Neutrophil (primary cell): Measurements from ENCODE around the gene NPAS2.

Source experiments
- H3K27ac ChIP-seq: fragments of 200-600 bp; sonication (generic); 2 replicates; pipeline ENCODE4 v1.5.1; 2016; ENCODE audit warnings: mild to moderate bottlenecking, moderate library complexity
- H3K27me3 ChIP-seq: fragments of 200-600 bp; sonication (generic); 2 replicates; pipeline ENCODE4 v1.6.0; 2016; ENCODE audit warnings: mild to moderate bottlenecking
- H3K36me3 ChIP-seq: fragments of 200-600 bp; sonication (generic); 2 replicates; pipeline ENCODE4 v1.5.1; 2017
- H3K4me1 ChIP-seq, 2 experiments: fragments of 200-600 bp in 1 of 2; sonication (generic) in 1 of 2; 1 replicate in 1 of 2; 2 replicates in 1 of 2; pipeline versions ENCODE4 v1.5.1 to v1.6.1; 2013 to 2016; ENCODE audit warnings: low read depth in 1 of 2, low read length in 1 of 2, mild to moderate bottlenecking in 1 of 2, moderate library complexity in 1 of 2; ENCODE audit not compliant: control insufficient read depth in 1 of 2, insufficient read depth in 1 of 2
- H3K4me3 ChIP-seq, 2 experiments: fragments of 200-600 bp in 1 of 2; sonication (generic) in 1 of 2; 1 replicate in 1 of 2; 2 replicates in 1 of 2; pipeline ENCODE4 v1.5.1; 2013 to 2016; ENCODE audit warnings: low read depth in 1 of 2, low read length in 1 of 2, mild to moderate bottlenecking in 1 of 2, moderate library complexity in 1 of 2
- H3K9me3 ChIP-seq: fragments of 200-600 bp; sonication (generic); 2 replicates; pipeline ENCODE4 v1.5.1; 2016
- CTCF ChIP-seq: fragments of 200-600 bp; sonication (generic); IDR thresholded peaks from 2 replicates; pipeline ENCODE4 v1.5.1; 2016; ENCODE audit warnings: antibody characterized with exemption

NPAS2 gene

GRCh38 chr2:101027852-101028251, 207.9 kb downstream of the NPAS2 start:
- no peaks in the 10 kb centered on the region for H3K9me3 ChIP-seq
- peaks cover 5 to 6% of the 10 kb centered on the region in 2 experiments for H3K4me1 ChIP-seq
- H3K36me3 ChIP-seq = peaks cover 78% of the 10 kb centered on the region
- no peak for TF ChIP-seq CTCF
- H3K4me3 ChIP-seq = no peak overlapping the region
- H3K27me3 ChIP-seq = no peaks in the 10 kb centered on the region
- no peak overlapping the region for H3K27ac ChIP-seq

GRCh38 chr2:101030866-101031554, 211.1 kb downstream of the NPAS2 start:
- H3K4me1 ChIP-seq = peaks cover 5 to 6% of the 10 kb centered on the region in 2 experiments
- H3K4me3 ChIP-seq = no peak overlapping the region
- H3K36me3 ChIP-seq = peaks cover 85% of the 10 kb centered on the region
- H3K9me3 ChIP-seq = no peaks in the 10 kb centered on the region
- no peak overlapping the region for H3K27ac ChIP-seq
- TF ChIP-seq CTCF = no peak
- no peaks in the 10 kb centered on the region for H3K27me3 ChIP-seq

GRCh38 chr2:101032084-101032776, 212.3 kb downstream of the NPAS2 start:
- no peak for TF ChIP-seq CTCF
- Histone ChIP-seq H3K4me1 (peaks cover 5 to 6% of the 10 kb centered on the region in 2 experiments), H3K27me3 (no peaks in the 10 kb centered on the region), H3K9me3 (no peaks in the 10 kb centered on the region), H3K36me3 (peaks cover 78% of the 10 kb centered on the region), H3K4me3 (no peak overlapping the region), H3K27ac (no peak overlapping the region)

GRCh38 chr2:101036562-101036961, 216.6 kb downstream of the NPAS2 start:
- Histone ChIP-seq H3K27ac (no peak overlapping the region), H3K36me3 (peaks cover 61% of the 10 kb centered on the region), H3K4me1 (peaks cover 33 to 34% of the 10 kb centered on the region in 2 experiments), H3K4me3 (no peak overlapping the region), H3K9me3 (no peaks in the 10 kb centered on the region), H3K27me3 (no peaks in the 10 kb centered on the region)
- TF ChIP-seq CTCF = no peak

- H3K27ac ChIP-seq = peak overlapping the region; percentile 7
- no peak overlapping the region for H3K4me3 ChIP-seq
- H3K36me3 ChIP-seq = peaks cover 54% of the 10 kb centered on the region
- H3K27me3 ChIP-seq = no peaks in the 10 kb centered on the region
- H3K4me1 ChIP-seq = peaks cover 40 to 41% of the 10 kb centered on the region in 2 experiments
- H3K9me3 ChIP-seq = no peaks in the 10 kb centered on the region
- no peak for TF ChIP-seq CTCF
Measured at GRCh38 chr2:101037161-101037755, 217.3 kb downstream of the NPAS2 start.
